ENCODE results near the gene PANK4. TPM values are rescaled to one million over a fixed set of nuclear protein-coding genes. Genes with fewer than 3 reads are reported as not detected.
"Not testable (repeated sequence)": the region's sequence is repeated elsewhere in the genome, so short reads cannot be mapped to it uniquely, and the experiment has no call there.

Gene PANK4
- total RNA-seq, 1 experiment from 2014 or later = 62.5 TPM

- H3K27me3 ChIP-seq (ENCODE audit: control insufficient read depth, insufficient read depth, low read length) = no peaks in the 10 kb centered on the region
- no peak for DNase-seq
- no peaks in the 10 kb centered on the region for H3K36me3 ChIP-seq (replicated peaks; ENCODE audit: control insufficient read depth, insufficient read depth, low read length)
- no peak overlapping the region for H3K4me3 ChIP-seq (ENCODE audit: insufficient read depth, low read depth, low read length)
Measured at GRCh38 chr1:2460996-2461751, 65.2 kb downstream of the PANK4 start.

GRCh38 chr1:2460203-2460602 is 66.2 kb downstream of the PANK4 start:
- Histone ChIP-seq H3K4me3 (ENCODE audit: insufficient read depth, low read depth, low read length) (no peak overlapping the region), H3K36me3 (replicated peaks; ENCODE audit: control insufficient read depth, insufficient read depth, low read length) (no peaks in the 10 kb centered on the region), H3K27me3 (ENCODE audit: control insufficient read depth, insufficient read depth, low read length) (no peaks in the 10 kb centered on the region)
- no peak for DNase-seq

DNA sequence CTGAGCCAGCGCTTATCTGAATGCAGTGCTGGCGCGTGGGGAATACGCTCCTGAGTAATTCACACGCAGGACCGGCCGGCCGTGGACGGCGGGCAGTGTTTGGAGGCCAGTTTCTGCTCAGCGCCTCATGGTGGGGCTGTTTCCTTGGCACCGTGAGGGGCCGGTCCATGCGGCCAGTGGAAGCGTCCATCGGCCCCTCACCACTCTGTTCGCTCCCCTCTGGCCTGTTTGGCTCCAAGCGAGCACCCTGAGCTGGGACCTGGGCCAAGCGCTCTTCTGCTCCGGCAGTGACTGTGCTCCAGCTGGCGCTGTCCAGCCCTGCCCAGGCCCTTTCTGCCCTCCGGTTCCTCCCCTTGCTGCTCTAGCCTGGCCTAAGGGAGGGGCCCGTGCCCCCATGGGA is 66.6 kb downstream of the PANK4 start:
- no peak for DNase-seq
- Histone ChIP-seq H3K27me3 (ENCODE audit: control insufficient read depth, insufficient read depth, low read length) (no peaks in the 10 kb centered on the region), H3K36me3 (replicated peaks; ENCODE audit: control insufficient read depth, insufficient read depth, low read length) (no peaks in the 10 kb centered on the region), H3K4me3 (ENCODE audit: insufficient read depth, low read depth, low read length) (no peak overlapping the region)

- H3K4me3 ChIP-seq (ENCODE audit: insufficient read depth, low read depth, low read length); DNase-seq; H3K36me3 ChIP-seq (replicated peaks; ENCODE audit: control insufficient read depth, insufficient read depth, low read length); H3K27me3 ChIP-seq (ENCODE audit: control insufficient read depth, insufficient read depth, low read length): not testable (repeated sequence)
Measured at GRCh38 chr1:2459102-2459753, 67.2 kb downstream of the PANK4 start.

DNA sequence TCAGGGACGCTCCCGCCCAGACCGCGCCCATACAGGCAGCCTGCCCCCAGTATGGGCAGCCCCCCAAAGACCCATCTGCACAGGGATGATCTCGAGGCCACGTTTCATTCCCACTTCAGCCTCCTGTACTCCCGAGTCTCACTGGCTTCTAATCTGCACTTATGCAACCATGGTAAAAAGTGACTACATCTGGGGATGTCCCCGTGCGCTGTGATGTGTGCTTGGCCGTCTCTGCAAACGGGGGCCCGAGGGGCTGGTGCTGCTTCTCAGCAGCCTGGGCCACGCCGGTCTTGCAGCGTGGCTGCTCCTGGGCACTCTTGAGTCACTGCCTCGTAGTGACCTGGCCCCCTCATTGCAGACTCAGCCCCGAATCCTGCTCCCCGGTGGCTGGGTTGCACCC is 67.7 kb downstream of the PANK4 start:
- Histone ChIP-seq H3K27me3 (ENCODE audit: control insufficient read depth, insufficient read depth, low read length) (no peaks in the 10 kb centered on the region), H3K4me3 (ENCODE audit: insufficient read depth, low read depth, low read length) (no peak overlapping the region), H3K36me3 (replicated peaks; ENCODE audit: control insufficient read depth, insufficient read depth, low read length) (no peaks in the 10 kb centered on the region)
- no peak for DNase-seq

Other genes with a start within 250 kb of the PANK4 start
- 12.7 and 14.3 TPM in 2 replicates for gene MORN1, start 135.0 kb downstream of the PANK4 start, total RNA-seq (2014; rRNA removed; shearing (Covaris generic))
- gene RER1, start 134.8 kb downstream of the PANK4 start, total RNA-seq (2014; rRNA removed; shearing (Covaris generic)) = 95.4 and 133 TPM in 2 replicates
- gene PEX10, start 114.0 kb downstream of the PANK4 start, total RNA-seq (2014; rRNA removed; shearing (Covaris generic)) = 75.9 and 89.6 TPM in 2 replicates
- 0.24 and 0.37 TPM in 2 replicates for gene PLCH2, start 50.3 kb downstream of the PANK4 start, total RNA-seq (2014; rRNA removed; shearing (Covaris generic))
- 0.07 and 0.33 TPM in 2 replicates for gene HES5, start 3.7 kb upstream of the PANK4 start, total RNA-seq (2014; rRNA removed; shearing (Covaris generic))
- 0.07 and 0.55 TPM in 2 replicates for gene TNFRSF14, start 29.8 kb upstream of the PANK4 start, total RNA-seq (2014; rRNA removed; shearing (Covaris generic))
- gene PRXL2B, start 60.2 kb upstream of the PANK4 start, total RNA-seq (2014; rRNA removed; shearing (Covaris generic)) = 62.9 and 83.5 TPM in 2 replicates
- 1.3 and 3.0 TPM in 2 replicates for gene MMEL1, start 106.4 kb upstream of the PANK4 start, total RNA-seq (2014; rRNA removed; shearing (Covaris generic))